OCI-LY3 (cell line): ENCODE measurements around the gene LAMB4.

Experiments used
- H2AFZ ChIP-seq: fragments of 200-600, 300-600 bp; shearing (Covaris generic); 2 replicates; pipeline ENCODE4 v1.6.0; 2014; ENCODE audit warnings: antibody characterized with exemption, low read depth, low read length
- H3K27ac ChIP-seq: fragments of 200-600, 300-600 bp; sonication (generic); 2 replicates; pipeline ENCODE4 v1.5.1; 2014; ENCODE audit warnings: mild to moderate bottlenecking, low read length, moderate library complexity, mixed read lengths
- H3K27me3 ChIP-seq: fragments of 200-600, 300-600 bp; sonication (generic); 2 replicates; pipeline ENCODE4 v1.6.1; 2014; ENCODE audit warnings: low read depth, low read length, mixed read lengths
- H3K36me3 ChIP-seq: fragments of 200-600, 300-600 bp; sonication (generic); replicated peaks from 2 replicates; pipeline ENCODE3; 2014; ENCODE audit warnings: low read depth, low read length, mixed read lengths
- H3K4me1 ChIP-seq: fragments of 300-600, 200-600 bp; sonication (generic); 2 replicates; pipeline ENCODE4 v1.6.1; 2014; ENCODE audit warnings: low read length, mixed read lengths
- H3K4me2 ChIP-seq: fragments of 200-600, 300-600 bp; sonication (generic); 2 replicates; pipeline ENCODE4 v1.6.1; 2014; ENCODE audit warnings: low read length, mixed read lengths
- H3K4me3 ChIP-seq: fragments of 300-600, 200-600 bp; sonication (generic); 2 replicates; pipeline ENCODE4 v1.5.1; 2014; ENCODE audit warnings: antibody characterized with exemption, mild to moderate bottlenecking, low read length, moderate library complexity
- H3K79me2 ChIP-seq: fragments of 300-600, 200-600 bp; shearing (Covaris generic); 2 replicates; pipeline ENCODE4 v1.6.1; 2014; ENCODE audit warnings: mild to moderate bottlenecking, low read length, mixed read lengths
- H3K9ac ChIP-seq: fragments of 300-600, 200-600 bp; shearing (Covaris generic); 2 replicates; pipeline ENCODE4 v1.6.0; 2014; ENCODE audit warnings: mild to moderate bottlenecking, low read length, moderate library complexity
- H3K9me3 ChIP-seq: fragments of 200-600, 300-600 bp; shearing (Covaris generic); 2 replicates; pipeline ENCODE4 v1.6.1; 2014; ENCODE audit warnings: low read length, mixed read lengths; ENCODE audit not compliant: insufficient read depth
- H4K20me1 ChIP-seq: fragments of 200-600, 300-600 bp; sonication (generic); 2 replicates; pipeline ENCODE4 v1.6.1; 2016; ENCODE audit warnings: low read length, mixed read lengths; ENCODE audit not compliant: insufficient read depth
- EZH2phosphoT487 ChIP-seq: fragments of 200-600 bp; shearing (Covaris generic); IDR thresholded peaks from 2 replicates; pipeline ENCODE4 v1.6.1; 2018; ENCODE audit warnings: antibody characterized with exemption, mixed run types, low read depth
- TF ChIP-seq, protein P1 (sequence below): fragments of 200-600, 300-600 bp; sonication (generic); IDR thresholded peaks from 2 replicates; pipeline ENCODE4 v1.5.1; 2014; ENCODE audit warnings: antibody characterized with exemption, low read length, low read depth

Gene LAMB4

DNA sequence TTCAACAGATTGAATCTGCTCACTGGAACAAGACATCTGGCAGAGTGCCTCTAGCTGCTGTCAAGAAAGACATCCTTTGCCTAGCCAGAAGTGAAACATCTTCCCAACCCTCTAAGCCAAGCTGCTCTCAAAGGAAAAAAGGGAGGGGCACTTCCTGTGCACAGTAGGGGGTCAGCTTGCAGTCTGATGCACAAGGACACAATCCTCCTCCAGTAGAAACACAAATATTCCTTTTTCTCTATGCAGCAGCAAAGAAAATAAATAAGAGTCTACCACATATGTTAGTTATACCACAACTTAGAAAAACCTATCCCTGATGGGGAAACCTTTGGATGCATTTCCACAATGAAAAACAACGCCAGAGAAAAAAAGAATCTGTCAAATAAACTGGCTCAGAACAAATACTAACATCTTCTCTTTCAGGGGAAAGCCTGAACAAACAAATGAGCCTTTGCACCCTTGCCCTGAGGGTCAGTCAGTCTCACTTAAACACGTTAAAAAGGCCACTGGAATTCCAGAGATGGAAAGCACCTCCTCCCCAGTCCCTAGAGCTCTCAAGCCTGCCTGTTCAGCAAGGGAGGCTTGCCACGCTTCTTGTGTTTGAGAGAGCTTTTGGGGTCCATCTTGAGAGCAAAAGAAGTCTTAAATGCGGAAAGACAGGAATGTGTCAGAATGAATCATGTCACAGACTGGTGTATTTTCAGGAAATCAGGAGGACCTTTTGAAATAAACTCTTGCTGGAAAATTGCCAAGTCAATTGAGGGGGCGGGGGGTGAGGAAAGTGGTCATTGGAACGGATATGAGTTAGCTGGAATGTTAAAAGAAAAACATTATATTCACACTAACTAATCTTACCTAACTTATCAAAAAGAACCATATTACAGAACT is 134.7 kb downstream of the LAMB4 start:
- H3K9ac ChIP-seq, result no peak overlapping the region
- no peaks in the 10 kb centered on the region for H3K4me1 ChIP-seq
- no peak overlapping the region for H3K4me3 ChIP-seq

DNA sequence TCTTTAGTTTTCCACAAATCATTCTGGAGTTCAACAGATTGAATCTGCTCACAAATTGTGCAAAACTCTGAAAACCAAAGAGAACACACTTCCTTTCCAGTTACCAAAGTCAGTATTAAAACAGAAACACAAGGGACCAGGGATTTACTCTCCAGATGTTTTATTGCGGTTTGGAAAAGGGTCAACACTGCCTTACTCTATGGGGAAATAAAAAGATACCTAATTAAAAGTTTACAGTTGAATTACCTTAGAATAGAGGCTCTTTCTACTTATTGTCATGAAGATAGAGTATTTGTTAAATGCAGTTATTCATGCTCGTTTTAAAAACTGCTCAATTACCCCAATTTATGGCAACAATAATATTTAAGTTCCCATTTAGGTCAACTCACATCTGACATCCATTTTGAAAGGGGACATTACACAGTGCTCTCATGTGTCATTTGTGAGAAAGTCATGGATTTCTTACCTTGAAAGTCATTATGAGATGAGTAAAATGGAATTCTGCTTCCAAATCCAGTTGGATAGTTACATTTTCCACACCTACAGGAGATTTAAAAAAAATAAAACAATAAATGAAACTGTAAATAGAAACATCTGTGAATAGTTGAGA is 135.6 kb downstream of the LAMB4 start:
- H3K27me3 ChIP-seq, result no peaks in the 10 kb centered on the region
- no peaks in the 10 kb centered on the region for H3K9me3 ChIP-seq
- TF ChIP-seq, protein P1, sequence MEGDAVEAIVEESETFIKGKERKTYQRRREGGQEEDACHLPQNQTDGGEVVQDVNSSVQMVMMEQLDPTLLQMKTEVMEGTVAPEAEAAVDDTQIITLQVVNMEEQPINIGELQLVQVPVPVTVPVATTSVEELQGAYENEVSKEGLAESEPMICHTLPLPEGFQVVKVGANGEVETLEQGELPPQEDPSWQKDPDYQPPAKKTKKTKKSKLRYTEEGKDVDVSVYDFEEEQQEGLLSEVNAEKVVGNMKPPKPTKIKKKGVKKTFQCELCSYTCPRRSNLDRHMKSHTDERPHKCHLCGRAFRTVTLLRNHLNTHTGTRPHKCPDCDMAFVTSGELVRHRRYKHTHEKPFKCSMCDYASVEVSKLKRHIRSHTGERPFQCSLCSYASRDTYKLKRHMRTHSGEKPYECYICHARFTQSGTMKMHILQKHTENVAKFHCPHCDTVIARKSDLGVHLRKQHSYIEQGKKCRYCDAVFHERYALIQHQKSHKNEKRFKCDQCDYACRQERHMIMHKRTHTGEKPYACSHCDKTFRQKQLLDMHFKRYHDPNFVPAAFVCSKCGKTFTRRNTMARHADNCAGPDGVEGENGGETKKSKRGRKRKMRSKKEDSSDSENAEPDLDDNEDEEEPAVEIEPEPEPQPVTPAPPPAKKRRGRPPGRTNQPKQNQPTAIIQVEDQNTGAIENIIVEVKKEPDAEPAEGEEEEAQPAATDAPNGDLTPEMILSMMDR, result no peak
- TF ChIP-seq EZH2phosphoT487, result no peak
- H2AFZ ChIP-seq, result no peak overlapping the region
- no peak overlapping the region for H3K27ac ChIP-seq
- H3K4me1 ChIP-seq, result no peaks in the 10 kb centered on the region
- H3K36me3 ChIP-seq, result no peaks in the 10 kb centered on the region
- H3K79me2 ChIP-seq, result no peaks in the 10 kb centered on the region
- H3K4me3 ChIP-seq, result no peak overlapping the region
- no peak overlapping the region for H3K4me2 ChIP-seq
- no peaks in the 10 kb centered on the region for H4K20me1 ChIP-seq
- H3K9ac ChIP-seq, result no peak overlapping the region

More for the DNA sequence above, 134.7 kb downstream of the LAMB4 start:
- no peaks in the 10 kb centered on the region for H3K79me2 ChIP-seq
- H3K27ac ChIP-seq, result no peak overlapping the region
- H4K20me1 ChIP-seq, result no peaks in the 10 kb centered on the region
- TF ChIP-seq EZH2phosphoT487, result no peak
- TF ChIP-seq, protein P1, result no peak
- no peak overlapping the region for H2AFZ ChIP-seq
- H3K9me3 ChIP-seq, result no peaks in the 10 kb centered on the region
- H3K27me3 ChIP-seq, result no peaks in the 10 kb centered on the region
- no peak overlapping the region for H3K4me2 ChIP-seq
- no peaks in the 10 kb centered on the region for H3K36me3 ChIP-seq

DNA sequence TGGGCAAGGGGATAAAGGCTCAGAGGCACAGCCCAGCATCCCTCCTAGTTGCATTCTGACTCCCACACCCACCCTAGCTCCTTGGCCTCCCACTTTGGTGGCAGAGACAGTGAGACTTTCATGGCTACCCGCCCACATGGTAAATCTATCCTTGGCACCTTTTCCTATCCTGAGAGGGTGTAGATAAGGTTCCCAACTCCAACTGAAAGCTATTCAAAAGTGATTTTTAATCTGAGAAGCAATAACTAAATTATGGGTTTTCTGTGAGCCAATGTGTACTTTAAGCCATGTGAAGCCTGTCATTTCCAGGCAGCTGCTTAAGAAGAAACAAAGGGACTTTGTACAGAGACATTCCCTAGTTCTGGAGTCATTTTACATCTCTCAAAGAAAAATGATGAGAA is 136.3 kb downstream of the LAMB4 start:
- H3K4me1 ChIP-seq, result no peaks in the 10 kb centered on the region

More for the DNA sequence above, 136.3 kb downstream of the LAMB4 start:
- Histone ChIP-seq H4K20me1 (no peaks in the 10 kb centered on the region), H3K27ac (no peak overlapping the region), H3K4me2 (no peak overlapping the region), H3K9me3 (no peaks in the 10 kb centered on the region), H3K9ac (no peak overlapping the region), H3K27me3 (no peaks in the 10 kb centered on the region), H3K4me3 (no peak overlapping the region), H3K36me3 (no peaks in the 10 kb centered on the region), H2AFZ (no peak overlapping the region), H3K79me2 (no peaks in the 10 kb centered on the region)
- no peak for TF ChIP-seq EZH2phosphoT487
- TF ChIP-seq, protein P1, result no peak
